NT2/D1 (cell line): ENCODE results near the gene PTPRG.

Experiments
- YY1 ChIP-seq: IDR thresholded peaks from 2 replicates; pipeline ENCODE4 v1.6.1; 2011; ENCODE audit not compliant: insufficient read length, insufficient read depth
- ZNF274 ChIP-seq: IDR thresholded peaks from 2 replicates; pipeline ENCODE4 v1.6.1; 2011; ENCODE audit warnings: mild to moderate bottlenecking, low read depth, low read length

GRCh38 chr3:61704807-61705206, 143.4 kb downstream of the PTPRG start:
- TF ChIP-seq ZNF274 (no peak), YY1 (no peak)
